Thyroid gland (tissue), 4 donors: ENCODE measurements around the gene ZCCHC24.

ENCODE experiments used
- POLR2A ChIP-seq, 2 donors: fragments of 450-650 bp; IDR thresholded peaks; one replicate each; pipeline ENCODE4 v1.6.1; 2017; ENCODE audit warnings: antibody characterized with exemption in 2 of 2, mild to moderate bottlenecking in 2 of 2, moderate library complexity in 1 of 2
- TF ChIP-seq, protein P1 (sequence below), 6 experiments: fragments of 200-600 bp in 3 of 6; fragments of 450-650 bp in 3 of 6; sonication (generic) in 3 of 6; IDR thresholded peaks; one replicate each; pipeline ENCODE4 v1.5.1; 2016 to 2019; ENCODE audit warnings: antibody characterized with exemption in 6 of 6, mild to moderate bottlenecking in 2 of 6, inconsistent platforms in 1 of 6, moderate library complexity in 1 of 6

- TF ChIP-seq, protein P1, sequence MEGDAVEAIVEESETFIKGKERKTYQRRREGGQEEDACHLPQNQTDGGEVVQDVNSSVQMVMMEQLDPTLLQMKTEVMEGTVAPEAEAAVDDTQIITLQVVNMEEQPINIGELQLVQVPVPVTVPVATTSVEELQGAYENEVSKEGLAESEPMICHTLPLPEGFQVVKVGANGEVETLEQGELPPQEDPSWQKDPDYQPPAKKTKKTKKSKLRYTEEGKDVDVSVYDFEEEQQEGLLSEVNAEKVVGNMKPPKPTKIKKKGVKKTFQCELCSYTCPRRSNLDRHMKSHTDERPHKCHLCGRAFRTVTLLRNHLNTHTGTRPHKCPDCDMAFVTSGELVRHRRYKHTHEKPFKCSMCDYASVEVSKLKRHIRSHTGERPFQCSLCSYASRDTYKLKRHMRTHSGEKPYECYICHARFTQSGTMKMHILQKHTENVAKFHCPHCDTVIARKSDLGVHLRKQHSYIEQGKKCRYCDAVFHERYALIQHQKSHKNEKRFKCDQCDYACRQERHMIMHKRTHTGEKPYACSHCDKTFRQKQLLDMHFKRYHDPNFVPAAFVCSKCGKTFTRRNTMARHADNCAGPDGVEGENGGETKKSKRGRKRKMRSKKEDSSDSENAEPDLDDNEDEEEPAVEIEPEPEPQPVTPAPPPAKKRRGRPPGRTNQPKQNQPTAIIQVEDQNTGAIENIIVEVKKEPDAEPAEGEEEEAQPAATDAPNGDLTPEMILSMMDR (IDR thresholded peaks at IDR 0.05), result no peak
- TF ChIP-seq POLR2A (IDR thresholded peaks at IDR 0.05), result no peak
Measured at GRCh38 chr10:79468015-79468560, 22.7 kb upstream of the ZCCHC24 start.
